Measurements from ENCODE around the gene DNAJC5.

DNAJC5 gene

GRCh38 chr20:63855363-63856097 is 39.4 kb upstream of the DNAJC5 start:
- Histone ChIP-seq H3K79me2 (ENCODE audit: insufficient read depth, low read length) (no peaks in the 10 kb centered on the region), H3K27me3 (ENCODE audit: insufficient read depth, low read length, poor library complexity, severe bottlenecking) (no peaks in the 10 kb centered on the region), H2AFZ (ENCODE audit: low read length) (no peak overlapping the region), H3K36me3 (ENCODE audit: insufficient read depth, low read length) (no peaks in the 10 kb centered on the region), H3K9ac (ENCODE audit: low read depth, low read length, poor library complexity, severe bottlenecking) (no peak overlapping the region), H3K4me2 (ENCODE audit: low read depth, low read length, poor library complexity, severe bottlenecking) (no peak overlapping the region), H3K9me2 (replicated peaks; ENCODE audit: low read depth, low read length) (no peaks in the 10 kb centered on the region), H3K4me3 (ENCODE audit: low read length, poor library complexity, severe bottlenecking) (no peak overlapping the region), H3K4me1 (ENCODE audit: insufficient read depth, low read length, poor library complexity, severe bottlenecking) (peaks cover 42% of the 10 kb centered on the region), H3K9me3 (ENCODE audit: insufficient read depth, low read depth, low read length) (no peaks in the 10 kb centered on the region), H4K20me1 (ENCODE audit: insufficient read depth, low read length, poor library complexity, severe bottlenecking) (no peaks in the 10 kb centered on the region), H3F3A (ENCODE audit: low read depth) (no peaks in the 10 kb centered on the region)
- TF ChIP-seq, protein P1, sequence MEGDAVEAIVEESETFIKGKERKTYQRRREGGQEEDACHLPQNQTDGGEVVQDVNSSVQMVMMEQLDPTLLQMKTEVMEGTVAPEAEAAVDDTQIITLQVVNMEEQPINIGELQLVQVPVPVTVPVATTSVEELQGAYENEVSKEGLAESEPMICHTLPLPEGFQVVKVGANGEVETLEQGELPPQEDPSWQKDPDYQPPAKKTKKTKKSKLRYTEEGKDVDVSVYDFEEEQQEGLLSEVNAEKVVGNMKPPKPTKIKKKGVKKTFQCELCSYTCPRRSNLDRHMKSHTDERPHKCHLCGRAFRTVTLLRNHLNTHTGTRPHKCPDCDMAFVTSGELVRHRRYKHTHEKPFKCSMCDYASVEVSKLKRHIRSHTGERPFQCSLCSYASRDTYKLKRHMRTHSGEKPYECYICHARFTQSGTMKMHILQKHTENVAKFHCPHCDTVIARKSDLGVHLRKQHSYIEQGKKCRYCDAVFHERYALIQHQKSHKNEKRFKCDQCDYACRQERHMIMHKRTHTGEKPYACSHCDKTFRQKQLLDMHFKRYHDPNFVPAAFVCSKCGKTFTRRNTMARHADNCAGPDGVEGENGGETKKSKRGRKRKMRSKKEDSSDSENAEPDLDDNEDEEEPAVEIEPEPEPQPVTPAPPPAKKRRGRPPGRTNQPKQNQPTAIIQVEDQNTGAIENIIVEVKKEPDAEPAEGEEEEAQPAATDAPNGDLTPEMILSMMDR (conservative IDR thresholded peaks at IDR 0.05; ENCODE audit: low read length) = no peak
- TF ChIP-seq EZH2phosphoT487 (IDR thresholded peaks at IDR 0.05; ENCODE audit: borderline replicate concordance) = no peak

GRCh38 chr20:63856098-63856511 is 38.8 kb upstream of the DNAJC5 start:
- no peak overlapping the region for H3K9ac ChIP-seq (ENCODE audit: low read depth, low read length, poor library complexity, severe bottlenecking)
- H3K9me3 ChIP-seq (ENCODE audit: insufficient read depth, low read depth, low read length) = no peaks in the 10 kb centered on the region
- no peak overlapping the region for H2AFZ ChIP-seq (ENCODE audit: low read length)
- no peaks in the 10 kb centered on the region for H4K20me1 ChIP-seq (ENCODE audit: insufficient read depth, low read length, poor library complexity, severe bottlenecking)
- peaks cover 36% of the 10 kb centered on the region for H3K4me1 ChIP-seq (ENCODE audit: insufficient read depth, low read length, poor library complexity, severe bottlenecking)
- no peak overlapping the region for H3K4me3 ChIP-seq (ENCODE audit: low read length, poor library complexity, severe bottlenecking)
- TF ChIP-seq EZH2phosphoT487 (IDR thresholded peaks at IDR 0.05; ENCODE audit: borderline replicate concordance) = no peak
- TF ChIP-seq, protein P1 (conservative IDR thresholded peaks at IDR 0.05; ENCODE audit: low read length) = no peak
- no peaks in the 10 kb centered on the region for H3K9me2 ChIP-seq (replicated peaks; ENCODE audit: low read depth, low read length)
- H3K36me3 ChIP-seq (ENCODE audit: insufficient read depth, low read length) = no peaks in the 10 kb centered on the region
- no peak overlapping the region for H3K4me2 ChIP-seq (ENCODE audit: low read depth, low read length, poor library complexity, severe bottlenecking)
- no peaks in the 10 kb centered on the region for H3F3A ChIP-seq (ENCODE audit: low read depth)
- H3K27me3 ChIP-seq (ENCODE audit: insufficient read depth, low read length, poor library complexity, severe bottlenecking) = no peaks in the 10 kb centered on the region
- no peaks in the 10 kb centered on the region for H3K79me2 ChIP-seq (ENCODE audit: insufficient read depth, low read length)

DNA sequence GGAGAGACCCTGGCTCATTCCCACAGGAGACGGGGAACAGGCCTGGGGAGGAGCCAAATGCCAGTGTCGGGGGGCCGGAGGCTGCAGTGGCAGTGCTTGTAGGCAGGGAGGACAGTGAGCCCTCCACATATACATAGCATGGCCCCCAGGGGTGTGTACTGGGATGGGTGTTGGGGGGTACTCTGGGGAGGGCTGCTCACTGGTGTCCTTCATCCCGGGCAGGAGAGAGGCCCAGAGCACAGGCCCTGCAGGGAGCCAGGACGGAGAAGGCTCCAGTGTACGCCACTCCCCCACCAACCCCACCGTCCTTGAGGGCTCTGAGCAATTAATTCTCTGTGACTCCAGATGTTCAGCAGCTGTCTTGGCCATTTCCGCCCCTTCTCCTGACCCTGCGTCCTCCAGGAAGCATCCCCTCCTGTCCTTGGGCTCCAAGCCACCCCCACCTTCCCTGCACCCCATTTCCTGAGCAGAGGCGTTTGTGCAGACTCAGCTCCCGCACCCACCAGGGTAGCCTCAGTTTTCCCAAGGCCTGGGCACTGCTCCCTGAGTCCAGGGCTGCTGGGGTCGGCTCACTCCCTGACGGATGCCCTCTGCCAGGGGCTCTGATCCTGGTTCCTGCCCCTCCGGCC is 37.0 kb upstream of the DNAJC5 start:
- Histone ChIP-seq H3K4me2 (ENCODE audit: low read depth, low read length, poor library complexity, severe bottlenecking) (peak overlapping the region; percentile 81), H3K79me2 (ENCODE audit: insufficient read depth, low read length) (peaks cover 9% of the 10 kb centered on the region; the same call in 1 of the 2 replicates), H3F3A (ENCODE audit: low read depth) (no peaks in the 10 kb centered on the region), H2AFZ (ENCODE audit: low read length) (no peak overlapping the region), H3K4me3 (ENCODE audit: low read length, poor library complexity, severe bottlenecking) (peak overlapping the region; percentile 68), H3K9me2 (replicated peaks; ENCODE audit: low read depth, low read length) (no peaks in the 10 kb centered on the region), H3K9ac (ENCODE audit: low read depth, low read length, poor library complexity, severe bottlenecking) (peak overlapping the region; percentile 80), H3K4me1 (ENCODE audit: insufficient read depth, low read length, poor library complexity, severe bottlenecking) (peaks cover 35% of the 10 kb centered on the region), H3K27me3 (ENCODE audit: insufficient read depth, low read length, poor library complexity, severe bottlenecking) (no peaks in the 10 kb centered on the region), H3K36me3 (ENCODE audit: insufficient read depth, low read length) (no peaks in the 10 kb centered on the region; the same call in 1 of the 2 replicates), H4K20me1 (ENCODE audit: insufficient read depth, low read length, poor library complexity, severe bottlenecking) (no peaks in the 10 kb centered on the region), H3K9me3 (ENCODE audit: insufficient read depth, low read depth, low read length) (no peaks in the 10 kb centered on the region)
- TF ChIP-seq EZH2phosphoT487 (IDR thresholded peaks at IDR 0.05; ENCODE audit: borderline replicate concordance) = no peak
- TF ChIP-seq, protein P1 (conservative IDR thresholded peaks at IDR 0.05; ENCODE audit: low read length) = no peak
